IPS DF 4.7 (cell line): ENCODE data around the gene TMEM50B.
"Not testable (repeated sequence)": the region's sequence is repeated elsewhere in the genome, so short reads cannot be mapped to it uniquely, and the experiment has no call there.

Source experiments
- DNase-seq: peaks from one replicate; pipeline ENCODE4 v3.0.0-alpha.2; 2013; ENCODE audit warnings: low spot score; ENCODE audit errors: extremely low read depth

TMEM50B gene

DNA sequence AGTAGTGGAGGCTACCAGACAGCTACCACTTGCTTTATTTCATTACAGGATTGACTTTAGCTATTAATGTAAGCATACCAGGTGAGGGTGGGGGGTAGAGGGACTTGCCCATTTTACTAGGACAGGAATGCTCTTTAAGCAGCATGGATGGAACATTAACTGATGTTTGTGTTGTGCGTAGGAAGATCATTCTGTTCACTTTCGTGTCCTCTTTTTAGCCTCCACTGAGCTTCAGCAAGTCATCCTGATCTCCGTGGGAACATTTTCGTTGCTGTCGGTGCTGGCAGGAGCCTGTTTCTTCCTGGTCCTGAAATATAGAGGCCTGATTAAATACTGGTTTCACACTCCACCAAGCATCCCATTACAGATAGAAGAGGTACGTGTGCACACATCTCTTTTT, 47.3 kb downstream of the TMEM50B start:
- no peak for DNase-seq

DNA sequence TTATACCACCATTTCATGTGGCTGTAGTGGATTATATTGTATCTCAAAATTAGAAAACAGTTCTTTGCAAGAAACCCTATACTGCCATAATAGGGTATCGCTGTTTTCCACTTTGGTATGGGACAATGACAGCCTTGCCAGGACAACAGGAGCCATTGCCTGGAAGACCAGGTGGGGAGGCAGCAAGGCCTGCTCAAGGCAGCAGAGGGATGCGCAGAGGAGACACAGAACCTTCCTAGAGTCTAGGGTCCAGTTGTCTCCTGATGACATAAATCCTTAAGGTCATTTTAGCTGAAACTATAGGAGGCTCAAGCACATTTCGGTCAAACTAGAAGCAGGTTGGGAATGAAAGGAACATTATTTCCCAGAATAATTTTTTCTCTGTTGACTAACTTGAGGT, 48.9 kb downstream of the TMEM50B start:
- DNase-seq = no peak

DNA sequence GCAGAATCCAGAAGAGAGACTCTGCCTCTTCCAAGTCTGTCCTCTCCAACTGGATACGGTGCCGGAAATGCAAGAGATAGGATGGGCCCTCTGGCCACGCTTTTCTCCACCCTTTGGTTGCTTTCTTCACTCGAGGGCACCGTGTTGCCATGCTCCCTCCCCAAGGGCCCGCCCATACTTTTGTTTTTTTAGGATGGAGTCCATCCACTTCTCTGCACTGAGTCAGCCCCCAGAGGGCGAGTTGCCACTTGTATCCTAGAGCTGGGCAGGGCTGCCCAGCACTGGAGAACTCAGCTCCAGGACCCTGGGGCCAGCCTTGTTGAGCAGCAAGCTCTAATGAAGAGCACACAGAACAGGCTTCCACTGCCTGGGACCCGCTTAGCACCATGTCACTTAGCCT, 51.1 kb downstream of the TMEM50B start:
- DNase-seq = no peak

DNA sequence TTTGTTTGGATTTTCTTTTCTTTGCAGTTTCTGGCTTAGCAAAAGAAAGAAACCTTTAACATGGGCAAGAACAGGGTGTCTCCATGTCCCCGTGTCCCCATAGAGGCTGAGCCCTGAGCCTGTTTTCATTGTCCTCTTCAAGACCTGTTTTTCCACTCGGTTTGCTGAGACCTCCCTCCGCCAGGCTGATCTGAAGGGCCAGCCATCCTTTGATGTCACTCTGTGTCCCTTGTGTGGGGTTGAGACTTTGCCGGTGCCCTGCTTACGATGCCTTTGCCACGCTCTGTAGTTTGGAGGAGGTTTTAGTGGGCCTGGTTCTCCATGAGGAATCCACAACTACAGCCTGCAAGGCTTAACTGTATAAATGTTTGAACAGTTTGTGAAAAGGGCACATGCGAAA, 52.7 kb downstream of the TMEM50B start:
- no peak for DNase-seq

DNA sequence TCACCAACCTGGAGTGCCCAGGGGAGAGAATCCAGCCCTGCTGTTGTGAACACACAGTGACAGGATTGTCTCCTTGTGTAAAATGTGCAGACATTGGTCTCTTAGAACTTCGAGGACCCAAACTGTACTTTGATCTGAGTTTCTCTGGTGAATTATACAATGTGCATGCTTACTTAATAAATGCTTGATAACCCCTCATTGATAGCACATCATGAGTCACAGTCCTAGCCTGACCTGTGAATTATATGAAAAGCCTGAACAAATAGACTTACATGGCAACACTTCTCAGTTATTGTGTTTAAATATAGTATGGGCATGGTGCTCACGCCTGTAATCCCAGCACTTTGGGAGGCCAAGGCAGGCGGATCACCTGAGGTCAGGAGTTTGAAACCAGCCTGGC, 53.9 kb downstream of the TMEM50B start:
- DNase-seq = no peak

DNA sequence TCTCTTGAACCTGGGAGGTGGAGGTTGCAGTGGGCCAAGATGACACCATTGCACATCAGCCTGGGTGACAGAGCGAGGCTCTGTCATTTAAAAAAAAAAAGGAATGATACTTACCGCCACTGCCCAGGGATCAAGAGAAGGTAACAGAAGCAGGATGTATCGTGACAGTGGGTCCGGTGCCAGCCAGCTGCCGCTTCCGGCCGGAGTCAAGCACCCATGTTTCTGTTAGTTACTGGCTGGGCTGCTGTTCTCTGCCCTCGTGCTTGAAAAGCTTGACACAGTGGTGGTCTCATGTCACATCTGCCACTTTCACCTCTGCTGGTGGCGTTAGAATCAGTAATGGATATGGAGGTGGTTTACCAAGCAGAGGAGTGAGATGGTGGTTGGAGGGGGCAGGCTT, 55.6 kb downstream of the TMEM50B start:
- no peak for DNase-seq

DNA sequence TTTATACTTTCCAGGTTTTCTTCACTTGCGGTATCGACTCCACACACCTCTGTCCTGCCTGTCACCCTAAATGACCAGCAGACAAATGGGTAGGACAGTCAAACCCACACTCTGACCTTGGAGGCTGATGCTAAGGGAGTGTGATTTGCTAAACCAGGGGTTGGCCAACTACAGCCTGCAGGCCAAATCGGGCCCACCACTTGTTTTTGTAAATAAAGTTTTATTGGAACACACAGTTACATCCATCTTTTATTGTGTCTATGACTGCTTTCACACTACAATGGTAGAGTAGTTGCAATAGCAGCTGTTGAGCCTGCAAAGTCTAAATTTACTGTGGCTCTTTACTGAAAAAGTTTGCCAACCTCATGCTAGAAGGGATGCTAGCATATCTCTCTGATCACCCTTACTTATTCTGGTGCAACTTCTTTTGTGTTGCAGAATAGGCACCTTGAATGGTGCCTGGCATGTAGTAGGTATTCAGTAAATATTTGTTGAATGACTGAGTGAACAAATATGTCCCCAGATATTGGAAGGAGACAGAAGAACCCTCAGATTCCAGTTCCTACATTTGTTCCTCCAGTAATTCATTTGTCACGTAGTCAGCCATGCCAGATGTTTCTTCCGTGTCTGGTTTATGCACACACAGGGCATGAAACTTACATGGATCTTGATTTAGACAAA, 57.9 kb downstream of the TMEM50B start:
- no peak for DNase-seq

DNA sequence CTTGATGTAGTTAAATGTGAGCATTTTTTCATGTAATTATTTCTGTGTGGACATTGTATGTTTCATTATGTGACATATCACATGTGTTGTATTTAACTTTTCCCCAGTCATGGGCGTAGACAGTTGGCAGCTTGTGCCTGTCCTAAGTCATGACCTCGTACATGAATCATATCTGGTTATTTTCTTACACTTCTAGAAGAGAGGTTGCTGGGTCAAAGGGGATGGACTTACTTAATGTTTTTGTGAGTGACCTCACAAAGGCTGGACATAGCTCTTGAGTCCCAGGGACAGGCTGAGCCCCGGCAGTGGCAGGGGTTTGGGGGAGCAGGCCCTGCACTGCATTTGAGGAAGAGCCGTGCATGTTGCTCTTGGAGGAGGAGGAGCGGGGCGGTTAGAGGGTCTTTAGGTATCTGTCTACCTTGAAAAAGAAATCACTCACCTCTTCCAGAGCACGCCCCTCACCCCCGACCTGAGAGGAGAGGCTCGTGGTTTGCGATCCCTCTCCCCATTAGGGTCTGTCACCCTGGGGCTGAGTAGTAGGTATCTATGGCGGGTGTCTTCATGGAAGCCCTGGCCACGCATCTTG, 60.1 kb downstream of the TMEM50B start:
- DNase-seq = no peak

DNA sequence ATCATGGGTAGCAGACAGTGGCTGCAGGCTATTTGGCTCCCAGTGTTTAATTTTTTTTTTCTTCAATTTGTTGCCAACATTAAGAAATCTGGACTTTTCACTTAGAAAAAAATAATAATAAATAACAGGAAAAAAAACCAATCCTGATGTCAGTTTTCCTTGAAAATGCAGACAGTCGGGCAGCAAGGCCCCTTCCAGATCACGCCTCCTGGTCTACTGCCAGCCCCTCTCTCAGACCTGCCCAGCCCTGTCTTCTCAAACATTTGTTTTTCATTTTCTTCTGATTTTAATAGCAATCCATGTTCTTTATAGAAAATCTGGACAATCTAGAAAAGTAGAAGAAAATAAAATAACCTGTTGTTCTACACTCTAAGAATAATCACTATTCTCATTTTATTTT, 61.1 kb downstream of the TMEM50B start:
- DNase-seq = no peak

DNA sequence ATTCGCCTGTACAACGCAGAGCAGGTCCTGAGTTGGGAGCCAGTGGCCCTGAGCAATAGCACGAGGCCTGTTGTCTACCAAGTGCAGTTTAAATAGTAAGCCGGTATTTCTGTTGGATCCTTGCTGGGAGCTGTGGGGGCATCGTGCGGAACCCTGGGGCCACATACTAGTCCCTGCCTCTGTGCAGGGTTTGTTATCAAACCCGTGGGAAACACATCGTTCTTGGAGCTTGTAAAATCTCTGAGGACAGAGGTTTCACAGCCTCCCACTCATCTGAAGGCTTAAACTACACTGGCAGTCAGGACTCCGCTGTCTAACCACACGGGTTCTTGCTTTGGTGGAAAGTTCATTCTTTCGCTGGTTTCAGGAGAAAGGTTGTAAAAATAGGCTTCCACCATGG, 64.8 kb downstream of the TMEM50B start:
- DNase-seq = no peak

DNA sequence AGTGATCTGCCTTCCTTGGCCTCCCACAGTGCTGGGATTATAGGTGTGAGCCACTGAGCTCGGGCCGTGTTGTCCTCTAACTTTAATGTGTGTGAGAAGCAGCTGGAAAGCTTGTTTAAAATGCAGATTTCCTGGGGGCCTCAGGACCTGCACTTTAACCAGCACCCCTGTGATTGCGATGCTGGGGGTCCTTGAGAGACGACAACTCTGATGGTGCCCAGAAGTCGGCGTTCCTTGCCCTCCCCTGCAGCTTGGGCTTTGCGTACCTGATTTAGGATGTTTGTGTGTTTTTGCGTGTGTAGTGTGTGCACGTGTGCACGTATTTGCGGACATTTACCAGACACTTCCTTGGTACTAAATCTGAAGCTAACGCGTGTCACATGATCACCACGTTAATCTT, 65.7 kb downstream of the TMEM50B start:
- no peak for DNase-seq

DNA sequence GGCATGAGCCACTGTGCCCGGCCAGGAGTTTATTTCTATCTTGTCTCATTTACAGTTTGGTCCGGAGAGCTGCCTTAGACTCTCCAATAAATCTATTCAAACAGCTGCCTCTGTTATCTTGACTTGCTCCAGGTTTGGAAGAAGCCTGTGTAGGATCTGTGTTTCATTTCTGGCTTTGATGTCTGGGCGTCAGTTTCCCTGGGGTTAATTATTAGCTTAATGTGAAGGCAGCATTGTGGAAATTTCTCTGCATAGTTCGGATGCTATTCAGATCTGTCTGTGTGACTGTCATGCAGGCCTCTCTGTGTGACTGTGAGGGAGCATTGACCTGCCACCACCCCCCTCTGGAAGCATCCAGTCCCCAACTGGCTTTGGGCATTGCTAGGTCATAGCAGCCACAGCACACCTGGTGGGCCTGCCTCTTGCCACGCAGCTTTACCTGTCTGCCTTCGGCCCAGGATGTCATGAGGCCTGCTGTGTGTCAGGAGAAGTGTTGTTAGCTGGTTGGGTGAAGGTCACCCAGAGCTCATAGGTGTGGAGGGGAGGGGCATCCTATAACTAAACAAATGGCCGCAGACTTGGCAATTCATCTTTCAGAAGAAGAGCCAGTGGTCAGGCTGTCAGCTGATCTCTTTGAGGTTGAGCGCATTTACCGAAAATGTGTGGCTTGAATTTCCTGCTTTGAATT, 66.8 kb downstream of the TMEM50B start:
- no peak for DNase-seq

DNA sequence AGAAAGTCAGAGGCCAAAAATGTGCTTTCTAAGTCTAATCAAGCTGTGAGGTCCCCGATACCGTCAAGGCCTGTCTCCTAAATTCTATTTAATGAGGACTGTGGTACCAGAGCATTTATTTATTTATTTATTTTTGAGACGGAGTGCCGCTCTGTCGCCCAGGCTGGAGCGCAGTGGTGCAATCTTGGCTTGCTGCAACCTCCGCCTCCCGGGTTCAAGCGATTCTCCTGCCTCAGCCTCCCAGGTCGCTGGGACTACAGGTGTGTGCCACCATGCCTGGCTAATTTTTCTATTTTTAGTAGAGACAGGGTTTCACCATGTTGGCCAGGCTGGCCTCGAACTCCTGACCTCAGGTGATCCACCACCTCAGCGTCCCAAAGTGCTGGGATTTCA, 67.3 kb downstream of the TMEM50B start:
- not testable (repeated sequence) for DNase-seq

DNA sequence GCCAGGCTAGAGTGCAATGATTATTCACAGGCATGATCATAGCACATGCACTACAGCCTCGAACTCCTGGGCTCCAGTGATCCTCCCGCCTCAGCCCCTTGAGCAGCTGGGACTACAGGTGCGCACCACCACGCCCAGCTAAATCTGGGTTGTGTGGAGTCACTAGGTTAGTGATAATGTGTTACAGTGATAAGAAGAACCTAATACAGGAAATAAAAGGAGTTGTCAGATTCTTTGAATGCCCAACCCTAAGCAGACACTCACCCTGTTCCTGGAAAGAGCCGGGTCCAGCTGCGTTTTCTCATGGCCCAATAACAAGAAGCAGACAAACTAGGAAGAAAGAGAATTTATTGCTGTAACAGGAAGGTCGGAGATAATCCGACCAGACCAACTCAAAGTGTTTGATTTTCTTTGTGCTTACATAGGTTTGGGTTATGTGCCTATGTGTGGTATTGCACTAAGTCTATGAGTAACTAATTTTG, 67.8 kb downstream of the TMEM50B start:
- no peak for DNase-seq

DNA sequence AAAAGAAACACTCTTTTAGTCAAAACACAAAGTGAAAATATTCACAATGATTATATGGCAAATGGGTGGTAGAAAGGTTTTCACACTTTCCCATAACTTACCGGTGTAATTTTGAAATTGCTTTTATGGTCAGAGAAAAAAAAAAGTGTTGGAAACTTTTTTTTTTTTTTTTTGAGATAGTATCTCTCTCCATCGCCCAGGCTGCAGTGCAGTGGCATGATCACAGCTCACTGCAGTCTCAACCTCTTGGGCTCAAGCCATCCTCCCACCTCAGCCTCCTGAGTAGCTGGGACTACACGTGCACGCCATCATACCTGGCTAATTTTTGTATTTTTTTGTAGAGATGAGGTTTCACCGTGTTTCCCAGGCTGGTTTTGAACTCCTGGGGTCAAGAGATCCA, 73.3 kb downstream of the TMEM50B start:
- DNase-seq = no peak

DNA sequence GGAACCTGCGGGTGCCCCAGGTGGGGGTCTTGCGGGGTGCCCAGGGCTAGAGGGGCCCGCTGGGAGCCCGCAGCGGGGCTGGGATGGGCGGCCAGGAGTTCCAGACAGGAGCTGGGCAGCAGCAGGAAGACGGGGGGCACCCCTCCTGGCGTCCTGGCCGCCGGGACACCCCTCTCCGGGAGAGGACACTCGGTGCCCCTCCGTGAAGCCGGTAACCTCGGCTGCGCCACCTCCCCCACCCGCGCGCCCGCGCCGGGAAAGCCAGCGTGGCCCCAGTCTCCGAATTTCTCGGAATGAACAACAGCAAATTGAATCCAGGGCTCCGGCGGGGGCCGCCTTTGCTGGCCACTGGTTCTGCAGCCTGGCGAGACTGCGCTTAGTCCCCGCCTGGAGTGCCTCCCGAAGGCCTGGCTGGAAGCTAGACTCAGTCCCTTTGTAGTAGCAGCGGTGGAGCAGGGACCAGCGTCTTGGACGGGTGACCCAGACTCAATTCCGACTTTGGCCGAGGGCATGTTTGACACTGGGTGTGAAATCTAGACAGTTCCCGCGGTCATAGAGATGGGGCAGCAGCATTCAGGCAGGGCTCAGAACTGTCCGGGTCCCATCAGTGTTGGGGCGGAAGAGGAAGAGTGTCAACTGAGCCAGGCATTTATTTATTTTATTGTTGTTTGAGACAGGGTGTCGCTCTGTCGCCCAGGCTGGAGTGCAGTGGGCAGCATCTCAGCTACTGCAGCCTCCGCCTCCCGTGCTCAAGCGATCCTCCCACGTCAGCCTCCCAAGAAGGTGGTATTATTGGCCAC, 75.8 kb downstream of the TMEM50B start:
- DNase-seq = no peak

DNA sequence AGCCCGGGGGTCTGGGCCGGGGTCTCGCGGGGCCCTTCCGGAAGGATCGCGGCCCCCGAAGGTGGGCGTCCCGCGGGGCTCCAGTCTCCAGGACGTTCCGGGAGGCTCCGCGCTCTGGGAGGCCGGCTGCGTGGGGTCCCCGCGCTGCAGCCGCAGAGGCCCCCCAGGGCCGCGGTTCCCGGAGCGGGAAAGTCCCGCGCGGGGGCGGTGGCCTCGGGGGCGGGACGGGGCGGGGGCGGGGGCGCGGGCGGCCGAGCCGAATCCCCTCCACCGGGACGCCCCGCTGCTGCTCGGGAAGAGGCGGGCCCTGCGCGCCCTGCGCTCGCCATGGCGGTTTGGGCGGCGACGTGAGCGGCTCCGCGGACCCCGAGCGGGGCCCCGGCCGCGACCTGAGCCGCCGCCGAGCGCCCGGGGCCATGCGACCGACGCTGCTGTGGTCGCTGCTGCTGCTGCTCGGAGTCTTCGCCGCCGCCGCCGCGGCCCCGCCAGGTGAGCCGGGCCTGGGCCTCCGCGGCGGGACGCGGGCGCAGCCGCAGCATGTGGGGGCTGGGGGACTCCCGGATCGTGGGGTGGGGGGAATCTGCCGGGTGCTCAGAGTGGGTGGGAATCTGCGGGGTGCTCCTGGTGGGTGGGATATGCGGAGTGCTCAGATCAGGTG, 76.5 kb downstream of the TMEM50B start, which contains the start of gene IFNGR2:
Gene IFNGR2, plus strand, starts transcription at position 286 of the 658 bp plus-strand sequence. Its CDS starts 131 bp downstream, at position 417.
- DNase-seq = no peak

DNA sequence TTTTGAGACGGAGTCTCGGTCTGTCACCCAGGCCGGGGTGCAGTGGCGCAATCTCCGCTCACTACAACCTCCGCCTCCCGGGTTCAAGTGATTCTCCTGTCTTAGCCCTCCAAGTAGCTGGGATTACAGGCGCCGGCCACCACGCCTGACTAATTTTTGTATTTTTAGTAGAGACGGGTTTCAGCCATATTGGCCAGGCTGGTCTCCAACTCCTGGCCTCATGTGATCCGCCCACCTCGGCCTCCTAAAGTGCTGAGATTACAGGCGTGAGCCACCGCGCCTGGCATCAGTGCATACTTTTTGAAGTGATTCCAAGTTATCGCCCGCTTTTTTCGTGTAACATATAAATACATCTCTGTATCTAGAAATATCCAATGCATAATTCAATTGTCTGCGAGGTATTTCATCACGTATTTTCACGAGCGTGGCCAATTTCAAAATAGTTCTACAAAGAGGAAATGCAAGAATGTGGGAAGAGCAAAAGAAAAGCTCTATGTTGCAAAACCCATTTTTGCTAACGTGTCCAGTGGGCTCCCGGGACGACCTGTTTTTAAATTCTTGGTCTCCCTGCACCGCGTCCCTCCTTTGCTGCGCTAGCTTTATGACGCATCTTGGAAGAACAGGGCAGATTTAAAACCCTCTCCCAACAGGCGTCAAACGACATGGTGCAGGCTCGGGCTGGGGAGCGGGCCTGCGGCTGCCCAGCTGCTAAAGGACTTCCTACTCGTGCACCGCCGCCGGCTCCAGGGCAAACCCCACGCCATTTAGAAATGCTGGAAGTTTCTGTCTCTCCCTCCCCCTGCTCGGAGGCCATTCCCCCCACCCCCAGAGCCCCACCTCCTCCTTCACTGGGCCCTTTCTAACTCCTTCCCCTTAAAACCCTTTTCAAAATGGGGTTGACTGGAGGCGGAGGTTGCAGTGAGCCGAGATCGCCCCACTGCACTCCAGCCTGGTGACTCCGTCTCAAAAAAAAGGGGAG, 77.5 kb downstream of the TMEM50B start:
- DNase-seq = no peak

DNA sequence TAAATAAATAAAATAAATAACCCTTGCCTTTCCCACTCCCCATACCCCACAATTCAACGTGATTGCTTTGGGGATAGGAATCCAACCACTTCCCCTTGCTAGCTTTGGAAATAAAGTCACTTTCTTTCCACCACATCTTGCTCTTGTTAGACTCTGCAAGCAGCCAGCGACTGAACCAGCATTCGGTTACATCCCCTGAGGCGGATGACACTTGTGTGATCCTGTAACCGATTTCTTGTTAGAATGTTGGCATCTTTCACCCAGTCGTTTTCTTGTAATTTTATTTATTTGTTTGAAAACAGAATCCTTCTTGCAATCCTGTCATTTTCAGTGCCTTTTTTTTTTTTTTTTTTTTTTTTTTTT, 78.2 kb downstream of the TMEM50B start:
- DNase-seq = no peak
